HCT116 (cell line): Measurements from ENCODE around the gene CASP9. TPM values are rescaled to one million over a fixed set of nuclear protein-coding genes. Genes with fewer than 3 reads are reported as not detected.

Experiments
- ATAC-seq: fragments of 200-7000 bp; cut with Tn5 transposase; 2 replicates; pipeline ENCODE4 v1.9.1; 2020; ENCODE audit warnings: mild to moderate bottlenecking, moderate library complexity
- BruUV-seq: library from RNA; stranded (reverse); fragments of 400-500 nt; replicated peaks from 2 replicates; lab custom pipeline; 2021; lab: Mats Ljungman, UMichigan
- CTCF ChIA-PET: fragments of 300-600 bp; sonication (Branson Sonifier 250); formaldehyde crosslinking; loops from one replicate; lab custom pipeline; 2021; ENCODE audit warnings: antibody characterized with exemption; lab: Charles Lee
- POLR2A ChIA-PET: fragments of 300-600, 350-600 bp; sonication (Branson Sonifier 250); formaldehyde crosslinking; loops from one replicate; lab custom pipeline; 2021; ENCODE audit warnings: antibody characterized with exemption; lab: Charles Lee
- RAD21 ChIA-PET, 2 experiments: fragments of 300-600 bp; sonication (Branson Sonifier 250); formaldehyde crosslinking; loops; one replicate each; lab custom pipeline; 2023; ENCODE audit warnings: low total read pairs in 2 of 2; ENCODE audit not compliant: uncharacterized antibody in 2 of 2, unreplicated experiment in 2 of 2, low non-redundant PET in 1 of 2; lab: Charles Lee
- DNase-seq: peaks from one replicate; pipeline ENCODE4 v3.0.0-alpha.2; 2010; ENCODE audit warnings: low read depth, low spot score
- H2AFZ ChIP-seq: fragments of 200-600 bp; shearing (Covaris generic), sonication (generic); 2 replicates; pipeline ENCODE4 v1.6.1; 2017; ENCODE audit warnings: low read depth, mixed run types, mixed read lengths, antibody characterized with exemption, low read length; ENCODE audit not compliant: poor library complexity, severe bottlenecking
- H3K27ac ChIP-seq: 2 replicates; pipeline ENCODE4 v1.5.1; 2012; ENCODE audit warnings: low read depth, low read length
- H3K27me3 ChIP-seq: fragments of 200-600 bp; sonication (generic); 2 replicates; pipeline ENCODE4 v1.6.1; 2016; ENCODE audit warnings: mixed run types, low read length, mixed read lengths; ENCODE audit not compliant: insufficient read depth
- H3K36me3 ChIP-seq, 2 experiments: fragments of 200-500 bp in 1 of 2; fragments of 200-600 bp in 1 of 2; sonication (Bioruptor generic) in 1 of 2; sonication (generic) in 1 of 2; 2 replicates each; pipeline versions ENCODE4 v1.5.1 to v1.6.1; 2014 to 2016; ENCODE audit warnings: low read length in 2 of 2, inconsistent platforms in 1 of 2, mixed read lengths in 1 of 2, mixed run types in 1 of 2; ENCODE audit not compliant: insufficient read depth in 2 of 2, control insufficient read depth in 1 of 2
- H3K4me1 ChIP-seq, 2 experiments: fragments of 200-600 bp in 1 of 2; sonication (generic) in 1 of 2; 2 replicates each; pipeline versions ENCODE4 v1.5.1 to v1.6.1; 2012 to 2017; ENCODE audit warnings: low read length in 2 of 2, inconsistent platforms in 1 of 2, mild to moderate bottlenecking in 1 of 2, mixed read lengths in 1 of 2, mixed run types in 1 of 2, moderate library complexity in 1 of 2; ENCODE audit not compliant: insufficient read depth in 2 of 2, control insufficient read depth in 1 of 2
- H3K4me2 ChIP-seq: fragments of 200-600 bp; sonication (generic); 2 replicates; pipeline ENCODE4 v1.6.1; 2017; ENCODE audit warnings: mixed run types, low read length, mixed read lengths
- H3K4me3 ChIP-seq, 2 experiments: fragments of 200-600 bp in 1 of 2; sonication (generic) in 1 of 2; replicated peaks in 1 of 2; 2 replicates each; pipeline ENCODE4 v1.5.1; 2011 to 2016; ENCODE audit warnings: low read length in 2 of 2, control low read depth in 1 of 2, low read depth in 1 of 2, mild to moderate bottlenecking in 1 of 2, mixed read lengths in 1 of 2, mixed run types in 1 of 2
- H3K79me2 ChIP-seq: fragments of 200-600 bp; sonication (generic); 2 replicates; pipeline ENCODE4 v1.6.1; 2017; ENCODE audit warnings: mild to moderate bottlenecking, mixed run types, low read length, moderate library complexity, mixed read lengths; ENCODE audit not compliant: insufficient read depth
- H3K9ac ChIP-seq: fragments of 200-600 bp; sonication (generic); 2 replicates; pipeline ENCODE4 v1.6.1; 2016; ENCODE audit warnings: low read length, mixed read lengths
- H3K9me2 ChIP-seq: fragments of 200-600 bp; sonication (generic), shearing (Covaris generic); 2 replicates; pipeline ENCODE4 v1.6.1; 2017; ENCODE audit warnings: mixed run types, mild to moderate bottlenecking, moderate library complexity; ENCODE audit not compliant: insufficient read depth
- H3K9me3 ChIP-seq, 2 experiments: fragments of 200-500 bp in 1 of 2; fragments of 200-600 bp in 1 of 2; sonication (Bioruptor generic) in 1 of 2; sonication (generic) in 1 of 2; 2 replicates each; pipeline ENCODE4 v1.6.1; 2014 to 2017; ENCODE audit warnings: low read length in 2 of 2, mixed read lengths in 2 of 2, inconsistent platforms in 1 of 2, low read depth in 1 of 2, mild to moderate bottlenecking in 1 of 2, mixed run types in 1 of 2, moderate library complexity in 1 of 2; ENCODE audit not compliant: control insufficient read depth in 1 of 2, insufficient read depth in 1 of 2
- H4K20me1 ChIP-seq: fragments of 200-600 bp; sonication (generic), shearing (Covaris generic); 2 replicates; pipeline ENCODE4 v1.6.1; 2017; ENCODE audit warnings: mixed run types, mild to moderate bottlenecking, moderate library complexity; ENCODE audit not compliant: insufficient read depth
- CBX3 ChIP-seq: IDR thresholded peaks from 2 replicates; pipeline ENCODE4 v1.6.1; 2012; ENCODE audit warnings: low read depth
- CEBPB ChIP-seq: IDR thresholded peaks from 2 replicates; pipeline ENCODE4 v1.6.1; 2012; ENCODE audit warnings: low read depth
- CTCF ChIP-seq, 3 experiments: fragments of 200-600 bp in 1 of 3; sonication (generic) in 1 of 3; IDR thresholded peaks in 2 of 3; conservative IDR thresholded peaks in 1 of 3; 2 replicates each; pipeline ENCODE4 v1.5.1; 2012 to 2017; ENCODE audit warnings: low read depth in 2 of 3, low read length in 2 of 3, antibody characterized with exemption in 1 of 3, borderline replicate concordance in 1 of 3, control low read depth in 1 of 3, mild to moderate bottlenecking in 1 of 3, mixed read lengths in 1 of 3, mixed run types in 1 of 3, moderate library complexity in 1 of 3; ENCODE audit not compliant: insufficient read depth in 1 of 3
- EGR1 ChIP-seq: IDR thresholded peaks from 2 replicates; pipeline ENCODE4 v1.6.1; 2012; ENCODE audit warnings: low read depth
- ELF1 ChIP-seq: IDR thresholded peaks from 2 replicates; pipeline ENCODE4 v1.6.1; 2012; ENCODE audit warnings: low read depth, borderline replicate concordance
- EZH2 ChIP-seq: fragments of 200-600 bp; sonication (generic); IDR thresholded peaks from 2 replicates; pipeline ENCODE4 v1.6.1; 2017; ENCODE audit warnings: antibody characterized with exemption, mixed run types
- FOSL1 ChIP-seq: IDR thresholded peaks from 2 replicates; pipeline ENCODE4 v1.6.1; 2012; ENCODE audit warnings: low read depth
- MAX ChIP-seq: IDR thresholded peaks from 2 replicates; pipeline ENCODE4 v1.6.1; 2012
- POLR2A ChIP-seq: IDR thresholded peaks from 2 replicates; pipeline ENCODE4 v1.7.0; 2011; ENCODE audit warnings: borderline replicate concordance; ENCODE audit not compliant: insufficient read depth, insufficient read length; ENCODE audit errors: extremely low read depth
- POLR2AphosphoS5 ChIP-seq: IDR thresholded peaks from 2 replicates; pipeline ENCODE4 v1.6.1; 2011; ENCODE audit warnings: mild to moderate bottlenecking, low read depth, low read length, moderate library complexity
- RAD21 ChIP-seq: IDR thresholded peaks from 2 replicates; pipeline ENCODE4 v1.6.1; 2012; ENCODE audit warnings: low read depth, mild to moderate bottlenecking
- SIN3A ChIP-seq: IDR thresholded peaks from 2 replicates; pipeline ENCODE4 v1.6.1; 2012; ENCODE audit warnings: low read depth
- SP1 ChIP-seq: IDR thresholded peaks from 2 replicates; pipeline ENCODE4 v1.6.1; 2012; ENCODE audit warnings: low read depth
- TCF7L2 ChIP-seq: IDR thresholded peaks from 2 replicates; pipeline ENCODE4 v1.7.0; 2011; ENCODE audit warnings: borderline replicate concordance, inconsistent platforms; ENCODE audit not compliant: insufficient read depth, insufficient read length; ENCODE audit errors: extremely low read depth
- YY1 ChIP-seq: IDR thresholded peaks from 2 replicates; pipeline ENCODE4 v1.6.1; 2011; ENCODE audit warnings: low read length, low read depth, moderate library complexity, mild to moderate bottlenecking; ENCODE audit not compliant: insufficient replicate concordance; ENCODE audit errors: extremely low read depth
- ZBTB33 ChIP-seq: IDR thresholded peaks from 2 replicates; pipeline ENCODE4 v1.6.1; 2011; ENCODE audit warnings: mild to moderate bottlenecking, low read length, moderate library complexity; ENCODE audit not compliant: insufficient replicate concordance; ENCODE audit errors: extremely low read depth
- ZFX ChIP-seq: fragments of 450-650 bp; IDR thresholded peaks from 2 replicates; pipeline ENCODE4 v1.6.1; 2017
- ZNF274 ChIP-seq: fragments of 200-500 bp; sonication (Bioruptor generic); IDR thresholded peaks from 2 replicates; pipeline ENCODE4 v1.6.1; 2014; ENCODE audit warnings: mild to moderate bottlenecking, low read depth, low read length, inconsistent platforms
- intact Hi-C: fragments of 100-400 bp; cut with micrococcal nuclease; formaldehyde crosslinking; loops from 2 replicates; pipeline ENCODE4 v1.10.0; 2022
- total RNA-seq: library from RNA; stranded (reverse); gene quantifications from one replicate; pipeline ENCODE4 v1.2.1, GENCODE V29; 2021; ENCODE audit not compliant: unreplicated experiment

Gene CASP9
- total RNA-seq, 1 experiment from 2014 or later: 10.6 TPM

- CTCF ChIA-PET: no interaction called here
- H3K9ac ChIP-seq: peak within 1 kb of the TSS; percentile 90
- H3K9me2 ChIP-seq: no peaks in the 10 kb centered on the region
- H4K20me1 ChIP-seq: no peaks in the 10 kb centered on the region
- peak within 1 kb of the TSS; percentile 80 to 84 for H3K4me3 ChIP-seq
- peaks cover 26% of the 10 kb centered on the region for H3K79me2 ChIP-seq
- H2AFZ ChIP-seq: no peak within 1 kb of the TSS
- H3K36me3 ChIP-seq: 0 out of 4 replicates have a peak, but pooled peaks cover 0 to 2% of the 10 kb centered on the region in 2 experiments
- ATAC-seq (peak; percentile 71), DNase-seq (peak; percentile 100)
- peak within 1 kb of the TSS; percentile 89 for H3K4me2 ChIP-seq
- RAD21 ChIA-PET: no interaction called here
- H3K27ac ChIP-seq: peak within 1 kb of the TSS; percentile 73
- TF ChIP-seq POLR2AphosphoS5 (peak; percentile 91), CTCF (IDR thresholded peaks at IDR 0.05 in 2 of 3, conservative IDR thresholded peaks at IDR 0.05 in 1 of 3; ENCODE audit: borderline replicate concordance in 1 of 3, insufficient read depth in 1 of 3, low read depth in 2 of 3, low read length in 2 of 3) (peak in 1 of 3 experiments; percentile 8; a peak in 1 of 6 replicates), FOSL1 (no peak), ZFX (peak; percentile 90), POLR2A (peak; percentile 61), ELF1 (no peak; the same call in 1 of the 2 replicates), ZNF274 (no peak), EGR1 (no peak), RAD21 (no peak), CBX3 (no peak), MAX (peak; percentile 98), YY1 (peak; percentile 52), EZH2 (no peak), ZBTB33 (peak; percentile 84), CEBPB (no peak), SP1 (peak; percentile 89), SIN3A (no peak; the same call in none of the 2 replicates), TCF7L2 (peak; percentile 82)
- H3K27me3 ChIP-seq: no peaks in the 10 kb centered on the region
- H3K4me1 ChIP-seq: peaks cover 10 to 31% of the 10 kb centered on the region in 2 experiments
- H3K9me3 ChIP-seq: no peaks in the 10 kb centered on the region
- intact Hi-C loops: loop anchor here (5.0 kb wide), 2 partner anchors 91 to 621 kb away; partner anchors contain the start of gene DDI2
- no TSS peak for BruUV-seq
- POLR2A ChIA-PET: no interaction called here
These were observed 2.7 kb upstream of the CASP9 start, which contains the start of gene DNAJC16 for GRCh38 chr1:15526490-15527339. DNAJC16 (plus strand) TSS chr1:15526848; CDS start chr1:15529106, 2,258 bp downstream.
